ENCODE measurements around the gene PLA2G1B.

Gene PLA2G1B

GRCh38 chr12:120365675-120366340 lies 38.2 kb upstream of the PLA2G1B start:
- DNase-seq (ENCODE audit: low spot score): no peak
- TF ChIP-seq, protein P1, sequence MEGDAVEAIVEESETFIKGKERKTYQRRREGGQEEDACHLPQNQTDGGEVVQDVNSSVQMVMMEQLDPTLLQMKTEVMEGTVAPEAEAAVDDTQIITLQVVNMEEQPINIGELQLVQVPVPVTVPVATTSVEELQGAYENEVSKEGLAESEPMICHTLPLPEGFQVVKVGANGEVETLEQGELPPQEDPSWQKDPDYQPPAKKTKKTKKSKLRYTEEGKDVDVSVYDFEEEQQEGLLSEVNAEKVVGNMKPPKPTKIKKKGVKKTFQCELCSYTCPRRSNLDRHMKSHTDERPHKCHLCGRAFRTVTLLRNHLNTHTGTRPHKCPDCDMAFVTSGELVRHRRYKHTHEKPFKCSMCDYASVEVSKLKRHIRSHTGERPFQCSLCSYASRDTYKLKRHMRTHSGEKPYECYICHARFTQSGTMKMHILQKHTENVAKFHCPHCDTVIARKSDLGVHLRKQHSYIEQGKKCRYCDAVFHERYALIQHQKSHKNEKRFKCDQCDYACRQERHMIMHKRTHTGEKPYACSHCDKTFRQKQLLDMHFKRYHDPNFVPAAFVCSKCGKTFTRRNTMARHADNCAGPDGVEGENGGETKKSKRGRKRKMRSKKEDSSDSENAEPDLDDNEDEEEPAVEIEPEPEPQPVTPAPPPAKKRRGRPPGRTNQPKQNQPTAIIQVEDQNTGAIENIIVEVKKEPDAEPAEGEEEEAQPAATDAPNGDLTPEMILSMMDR (IDR thresholded peaks at IDR 0.05; ENCODE audit: extremely low read depth, missing control alignments): no peak

DNA sequence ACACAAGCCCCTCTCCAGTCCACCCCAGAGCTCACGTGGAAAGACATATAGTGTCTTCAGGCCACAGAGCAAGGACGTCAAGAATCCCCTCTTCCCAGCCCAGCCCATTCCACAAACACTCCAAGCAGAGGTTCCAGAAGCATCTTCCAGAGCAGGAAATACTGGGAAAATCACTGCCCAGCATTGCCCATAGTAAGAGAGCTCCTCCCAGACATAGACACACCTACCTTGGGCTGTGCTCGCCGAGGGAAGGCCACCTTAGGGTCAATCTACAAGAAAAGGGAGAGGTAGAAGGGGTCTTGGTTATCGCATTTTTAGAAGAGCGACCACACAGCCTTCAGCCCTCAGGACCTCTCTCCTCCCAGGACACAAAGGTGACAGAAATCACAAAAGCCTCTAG lies 36.9 kb upstream of the PLA2G1B start:
- TF ChIP-seq, protein P1 (IDR thresholded peaks at IDR 0.05; ENCODE audit: extremely low read depth, missing control alignments): no peak
- DNase-seq (ENCODE audit: low spot score): no peak

DNA sequence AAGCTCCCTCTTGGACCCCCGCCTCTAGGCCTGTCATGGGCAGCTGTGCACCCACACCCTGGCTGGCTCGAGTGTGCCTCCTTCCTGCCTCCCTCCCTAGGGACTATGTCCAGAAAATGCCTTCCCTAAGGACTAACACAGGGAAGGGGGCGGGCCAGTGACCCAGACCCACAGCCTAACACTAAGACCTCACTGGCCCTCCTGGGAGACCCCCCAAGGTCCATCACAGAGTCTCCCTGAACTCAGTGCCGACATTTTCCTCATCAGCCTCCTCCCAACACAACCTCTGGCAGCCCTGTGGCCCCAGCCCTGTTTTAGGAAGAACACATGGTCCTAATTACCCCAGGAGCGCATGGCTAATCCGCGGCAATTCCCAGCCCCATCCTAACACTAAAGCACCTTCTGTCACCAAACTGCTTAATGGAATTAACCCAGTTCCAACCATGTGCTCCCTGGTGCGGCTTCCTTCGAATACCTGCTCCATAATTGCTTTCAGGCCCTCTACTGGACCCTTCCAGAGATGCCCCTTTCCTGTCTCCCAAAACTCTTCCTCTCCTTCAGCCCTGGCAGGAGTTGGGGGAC lies 35.8 kb upstream of the PLA2G1B start:
- TF ChIP-seq, protein P1 (IDR thresholded peaks at IDR 0.05; ENCODE audit: extremely low read depth, missing control alignments): no peak
- DNase-seq (ENCODE audit: low spot score): no peak

- DNase-seq (ENCODE audit: low spot score): no peak
- TF ChIP-seq, protein P1 (IDR thresholded peaks at IDR 0.05; ENCODE audit: extremely low read depth, missing control alignments): no peak
Measured at GRCh38 chr12:120362516-120363273, 35.1 kb upstream of the PLA2G1B start.

DNA sequence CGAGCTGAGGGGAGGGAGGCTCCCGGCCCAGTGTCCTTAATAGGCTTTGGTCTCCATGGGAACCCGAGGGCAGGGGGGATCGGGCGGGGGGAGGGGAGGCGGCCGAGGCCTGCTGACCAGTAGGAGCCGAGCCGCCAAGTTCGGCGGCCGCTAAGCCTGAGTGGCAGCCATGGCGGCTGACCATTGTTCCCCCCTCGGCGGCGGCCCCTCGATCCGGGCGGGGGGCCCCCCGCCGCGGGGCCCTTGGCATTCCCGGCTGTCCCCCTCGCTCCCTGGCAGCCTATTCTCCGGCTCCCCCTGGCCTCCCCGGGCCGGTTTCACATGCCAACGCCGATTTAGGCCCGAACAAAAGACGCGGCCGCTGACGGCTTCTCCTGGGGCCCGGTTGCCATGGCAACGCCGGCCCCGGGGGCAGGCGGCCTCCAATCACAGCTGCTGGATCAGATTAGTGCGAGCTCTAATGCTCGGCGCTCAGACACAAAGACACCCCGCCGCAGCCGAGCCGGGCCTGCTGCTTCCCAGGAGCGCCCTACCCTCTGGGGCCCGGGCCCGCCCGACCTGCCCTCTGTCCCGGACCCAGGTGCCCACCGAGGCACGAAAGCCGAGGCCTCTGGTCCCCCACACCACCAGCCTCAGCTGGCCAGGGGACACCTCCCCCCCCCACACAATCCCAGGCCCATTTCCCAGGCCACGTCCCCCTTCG lies 34.1 kb upstream of the PLA2G1B start:
- peak; percentile 77 for DNase-seq (ENCODE audit: low spot score)
- TF ChIP-seq, protein P1 (IDR thresholded peaks at IDR 0.05; ENCODE audit: extremely low read depth, missing control alignments): no peak

DNA sequence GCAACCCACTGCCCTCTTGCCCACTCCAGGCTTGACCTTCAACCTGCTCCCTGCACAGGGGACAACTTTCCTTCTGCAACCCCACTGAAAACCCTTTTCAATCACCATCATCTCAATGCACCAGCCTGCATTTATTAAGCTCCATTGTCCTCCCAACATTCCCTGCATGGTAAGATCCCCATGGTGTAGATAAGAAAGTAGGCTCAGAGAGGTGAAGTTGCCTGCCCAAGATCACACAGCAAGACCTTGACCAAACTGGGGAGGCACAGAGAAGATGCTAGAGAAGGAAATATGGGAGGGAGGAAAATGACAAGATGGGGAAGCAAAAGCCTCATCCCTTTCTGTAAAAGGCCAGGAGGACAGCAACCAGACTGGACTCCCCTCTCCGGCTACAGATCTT lies 31.5 kb upstream of the PLA2G1B start:
- TF ChIP-seq, protein P1 (IDR thresholded peaks at IDR 0.05; ENCODE audit: extremely low read depth, missing control alignments): no peak
- DNase-seq (ENCODE audit: low spot score): no peak

All from GM20000 (cell line).